ENCODE results near the gene CSTF1. TPM values are rescaled to one million over a fixed set of nuclear protein-coding genes. Genes with fewer than 3 reads are reported as not detected.

Gene CSTF1
- total and polyA plus RNA-seq, 2 of the 8 experiments (the other 6 are each of a cell fraction or from before 2014, with no cell fraction given): 59.4 to 83.5 TPM

GRCh38 chr20:56428410-56428809 is 36.0 kb downstream of the CSTF1 start:
- Histone ChIP-seq H4K8ac (ENCODE audit: extremely low read depth, insufficient read depth, low read length) (no peak overlapping the region), H3K23me2 (ENCODE audit: low read depth, low read length) (no peaks in the 10 kb centered on the region), H2BK5ac (ENCODE audit: low read depth, low read length) (no peak overlapping the region), H3K27me3 (replicated peaks in 1 of 4; ENCODE audit: control insufficient read depth in 3 of 4, extremely low read depth in 1 of 4, insufficient read depth in 3 of 4, low read length in 3 of 4) (peaks cover 0 to 1% (median 0%) of the 10 kb centered on the region in 4 experiments; a peak in 2 of 7 replicates), H3K23ac (ENCODE audit: insufficient read length) (no peak overlapping the region), H2BK20ac (ENCODE audit: low read length) (no peak overlapping the region), H3K56ac (replicated peaks; ENCODE audit: insufficient read length, low read depth, low read length) (no peak overlapping the region), H2AFZ (ENCODE audit: low read length) (no peak overlapping the region), H4K91ac (replicated peaks; ENCODE audit: insufficient read length, low read length) (no peak overlapping the region), H4K5ac (ENCODE audit: insufficient read length, low read depth, low read length) (no peak overlapping the region), H3K4me3 (ENCODE audit: extremely low read depth in 1 of 4, insufficient read depth in 2 of 4, low read depth in 3 of 4, low read length in 4 of 4) (no peak overlapping the region), H3K14ac (ENCODE audit: insufficient read length) (no peak overlapping the region), H2BK15ac (ENCODE audit: low read length) (no peak overlapping the region), H3K4me2 (ENCODE audit: insufficient read depth in 1 of 2, low read depth in 2 of 2, low read length in 2 of 2) (no peak overlapping the region), H3K79me2 (ENCODE audit: control insufficient read depth in 1 of 2, insufficient read depth in 2 of 2, low read length in 2 of 2) (no peaks in the 10 kb centered on the region), H3K36me3 (ENCODE audit: control insufficient read depth in 2 of 4, insufficient read depth in 4 of 4, low read length in 3 of 4) (no peaks in the 10 kb centered on the region), H3K79me1 (ENCODE audit: low read depth, low read length) (no peaks in the 10 kb centered on the region), H3K18ac (ENCODE audit: extremely low read depth, low read length) (no peak overlapping the region), H4K20me1 (replicated peaks in 1 of 2; ENCODE audit: control insufficient read depth in 1 of 2, insufficient read depth in 2 of 2, low read length in 2 of 2) (peaks cover 0 to 1% of the 10 kb centered on the region in 2 experiments), H3K9me3 (ENCODE audit: insufficient read depth in 2 of 2, low read depth in 1 of 2, low read length in 1 of 2) (no peaks in the 10 kb centered on the region), H3K4ac (replicated peaks; ENCODE audit: insufficient read length, low read depth, low read length) (no peak overlapping the region), H3K27ac (ENCODE audit: low read depth, low read length) (no peak overlapping the region), H3K4me1 (replicated peaks in 1 of 4; ENCODE audit: control insufficient read depth in 3 of 4, insufficient read depth in 4 of 4, low read length in 3 of 4) (no peaks in the 10 kb centered on the region), H3K9ac (replicated peaks in 1 of 4; ENCODE audit: extremely low read depth in 1 of 4, low read depth in 3 of 4, low read length in 3 of 4) (no peak overlapping the region), H2AK5ac (ENCODE audit: low read depth, low read length) (no peak overlapping the region), H2BK120ac (replicated peaks; ENCODE audit: low read depth, low read length) (no peak overlapping the region), H2BK12ac (ENCODE audit: low read depth, low read length) (no peak overlapping the region)
- DNase-seq (ENCODE audit: low read depth in 1 of 2, low spot score in 2 of 2) (no peak), FAIRE-seq (no peak)
- 88% methylated on average over 5 of the region's 5 CpGs; no CpG with 5 or more reads in 1 of the 2 experiments for WGBS, 2 experiments (ENCODE audit: extremely low coverage in 1 of 2, insufficient coverage in 1 of 2, insufficient read length in 1 of 2, insufficient replicate concordance in 2 of 2, low coverage in 1 of 2, low lambda C conversion rate in 2 of 2, missing lambda C conversion rate in 1 of 2)
- CTCF ChIA-PET (ENCODE audit: partially characterized antibody): interaction anchor here (2.0 kb wide), 1 partner anchor 122 kb away, joined by 6 read pairs; no protein-coding TSS in a partner anchor
- POLR2A ChIA-PET (ENCODE audit: partially characterized antibody): no interaction called here
- TF ChIP-seq MAFK (IDR thresholded peaks at IDR 0.05; ENCODE audit: low read depth, low read length) (no peak), CHD1 (IDR thresholded peaks at IDR 0.05; ENCODE audit: low read depth, low read length) (no peak), TCF12 (IDR thresholded peaks at IDR 0.05; ENCODE audit: low read depth, low read length) (no peak), SRF (IDR thresholded peaks at IDR 0.05; ENCODE audit: low read depth, low read length) (no peak), YY1 (IDR thresholded peaks at IDR 0.05; ENCODE audit: low read depth, low read length) (no peak), CEBPB (IDR thresholded peaks at IDR 0.05; ENCODE audit: low read depth, low read length) (no peak), SIN3A (conservative IDR thresholded peaks at IDR 0.05 in 1 of 2, IDR thresholded peaks at IDR 0.05 in 1 of 2; ENCODE audit: low read depth in 1 of 2, low read length in 2 of 2) (no peak), TAF7 (optimal IDR thresholded peaks at IDR 0.05; ENCODE audit: borderline replicate concordance, low read depth, low read length) (no peak)
